H1 (cell line): ENCODE data around the gene PRKN. TPM values are rescaled to one million over a fixed set of nuclear protein-coding genes. Genes with fewer than 3 reads are reported as not detected.

Experiments
- CHD2 ChIP-seq: IDR thresholded peaks from 2 replicates; pipeline ENCODE4 v1.6.1; 2012; ENCODE audit warnings: low read length, improper control_type of control experiment
- CTCF ChIP-seq, 3 experiments: IDR thresholded peaks; 1 replicate in 2 of 3; 2 replicates in 1 of 3; pipeline versions ENCODE4 v1.5.1 to v1.6.1; 2011; ENCODE audit warnings: low read length in 3 of 3, mild to moderate bottlenecking in 3 of 3, inconsistent platforms in 2 of 3, low read depth in 1 of 3, moderate library complexity in 1 of 3; ENCODE audit not compliant: insufficient read depth in 1 of 3; ENCODE audit errors: control extremely low read depth in 1 of 3
- HDAC2 ChIP-seq, 2 experiments: fragments of 300-600 bp in 1 of 2; sonication (generic) in 1 of 2; IDR thresholded peaks; 2 replicates each; pipeline ENCODE4 v1.6.1; 2011 to 2012; ENCODE audit warnings: low read depth in 2 of 2, low read length in 2 of 2, mild to moderate bottlenecking in 2 of 2, moderate library complexity in 2 of 2, borderline replicate concordance in 1 of 2, inconsistent platforms in 1 of 2
- POU5F1 ChIP-seq: IDR thresholded peaks from 2 replicates; pipeline ENCODE4 v1.6.1; 2011; ENCODE audit warnings: low read depth, mild to moderate bottlenecking, low read length, moderate library complexity
- SIN3A ChIP-seq, 2 experiments: IDR thresholded peaks in 1 of 2; conservative IDR thresholded peaks in 1 of 2; 2 replicates each; pipeline ENCODE4 v1.6.1; 2011 to 2012; ENCODE audit warnings: low read length in 2 of 2, improper control_type of control experiment in 1 of 2, low read depth in 1 of 2, mild to moderate bottlenecking in 1 of 2
- polyA plus RNA-seq, 7 experiments: library from polyadenylated mRNA; depleted of rRNA in 3 of 7; stranded (reverse) in 5 of 7; unstranded in 2 of 7; fragments of >200 nt in 5 of 7; fragments of 200-250 nt in 2 of 7; gene quantifications; 1 replicate in 5 of 7; 2 replicates in 1 of 7; 4 replicates in 1 of 7; pipeline versions ENCODE4 v1.2.1 to v1.2.3, GENCODE V29; 2011 to 2013; ENCODE audit warnings: missing spikeins in 2 of 7, mixed read lengths in 2 of 7
- total RNA-seq: library from RNA; stranded (reverse); fragmentation: NEBNext Ultra II Directional; extraction: Animal tissue kit (Norgen Biotek cat#: 25700); gene quantifications from 2 replicates; pipeline ENCODE4 v1.2.1, GENCODE V29; 2021

The PRKN gene
- total and polyA plus RNA-seq, 2 of the 8 experiments (the other 6 are each of a cell fraction or from before 2014, with no cell fraction given), result 0.13 to 0.29 TPM

- no peak for TF ChIP-seq HDAC2 (IDR thresholded peaks at IDR 0.05; ENCODE audit: borderline replicate concordance in 1 of 2, low read depth in 2 of 2, low read length in 2 of 2)
- no peak for TF ChIP-seq CHD2
- no peak for TF ChIP-seq POU5F1
- no peak for TF ChIP-seq SIN3A (conservative IDR thresholded peaks at IDR 0.05 in 1 of 2, IDR thresholded peaks at IDR 0.05 in 1 of 2; ENCODE audit: low read depth in 1 of 2, low read length in 2 of 2)
- no peak for TF ChIP-seq CTCF (IDR thresholded peaks at IDR 0.05; ENCODE audit: control extremely low read depth in 1 of 3, insufficient read depth in 1 of 3, low read depth in 1 of 3, low read length in 3 of 3)
- TF ChIP-seq, all 59 proteins: peak for 0
These were observed 277.2 kb downstream of the PRKN start (continued) for GRCh38 chr6:162450358-162450757.
